Thoracic aorta (tissue), 2 donors: ENCODE measurements around the gene CYB5R2. TPM values are rescaled to one million over a fixed set of nuclear protein-coding genes. Genes with fewer than 3 reads are reported as not detected.

Source experiments
- ATAC-seq: fragments of 150-250 bp; one replicate; pipeline ENCODE4 v1.8.0; 2017; ENCODE audit warnings: low read depth; ENCODE audit not compliant: insufficient number of reproducible peaks, low FRiP score
- DNase-seq: peaks from one replicate; pipeline ENCODE4 v3.0.0-alpha.2; 2020; ENCODE audit warnings: low spot score
- H3K27ac ChIP-seq, 2 donors: fragments of 200-600 bp; sonication (generic); 1 replicate in 1 of 2; 2 replicates in 1 of 2; pipeline ENCODE4 v1.5.1; 2016; ENCODE audit warnings: mild to moderate bottlenecking in 2 of 2, moderate library complexity in 2 of 2
- H3K27me3 ChIP-seq: fragments of 200-600 bp; sonication (generic); replicated peaks from 2 replicates; pipeline ENCODE4 v1.6.0; 2016; ENCODE audit warnings: mild to moderate bottlenecking; ENCODE audit not compliant: insufficient read depth
- H3K36me3 ChIP-seq: fragments of 200-600 bp; sonication (generic); one replicate; pipeline ENCODE4 v1.5.1; 2016
- H3K4me1 ChIP-seq, 2 donors: fragments of 200-600 bp; sonication (generic); 1 replicate in 1 of 2; 2 replicates in 1 of 2; pipeline versions ENCODE4 v1.5.1 to v1.6.0; 2016; ENCODE audit warnings: low read depth in 2 of 2, mild to moderate bottlenecking in 1 of 2; ENCODE audit not compliant: control insufficient read depth in 1 of 2
- H3K4me3 ChIP-seq: fragments of 200-600 bp; sonication (generic); 2 replicates; pipeline ENCODE4 v1.5.1; 2016; ENCODE audit warnings: mild to moderate bottlenecking
- H3K9me3 ChIP-seq: fragments of 200-600 bp; sonication (generic); 2 replicates; pipeline ENCODE4 v1.5.1; 2016
- CTCF ChIP-seq: fragments of 200-600 bp; sonication (generic); IDR thresholded peaks from one replicate; pipeline ENCODE4 v1.5.1; 2019; ENCODE audit warnings: antibody characterized with exemption
- total RNA-seq, 2 donors: library from RNA; depleted of rRNA; stranded (reverse); fragments of >200 nt; gene quantifications; one replicate each; pipeline versions ENCODE4 v1.1.0 to v1.2.3, GENCODE V29; 2016

Gene CYB5R2
- total RNA-seq, 2 donors from 2014 or later = 12.6 to 21.3 TPM

GRCh38 chr11:7646866-7647265 lies 26.4 kb downstream of the CYB5R2 start:
- H3K4me3 ChIP-seq = no peak overlapping the region
- ATAC-seq = no peak
- H3K36me3 ChIP-seq = peaks cover 59% of the 10 kb centered on the region
- no peak for DNase-seq
- H3K27ac ChIP-seq = no peak overlapping the region
- no peaks in the 10 kb centered on the region for H3K9me3 ChIP-seq
- TF ChIP-seq CTCF = no peak
- no peaks in the 10 kb centered on the region for H3K4me1 ChIP-seq
- H3K27me3 ChIP-seq = no peaks in the 10 kb centered on the region

- Histone ChIP-seq H3K27ac (no peak overlapping the region), H3K4me1 (no peaks in the 10 kb centered on the region), H3K27me3 (no peaks in the 10 kb centered on the region), H3K4me3 (no peak overlapping the region), H3K36me3 (peaks cover 56% of the 10 kb centered on the region), H3K9me3 (no peaks in the 10 kb centered on the region)
- no peak for DNase-seq
- no peak for TF ChIP-seq CTCF
- no peak for ATAC-seq
These were observed 28.1 kb downstream of the CYB5R2 start for GRCh38 chr11:7645206-7645605.

- TF ChIP-seq CTCF = no peak
- Histone ChIP-seq H3K36me3 (peaks cover 40% of the 10 kb centered on the region), H3K27me3 (no peaks in the 10 kb centered on the region), H3K4me1 (peaks cover 0 to 9% of the 10 kb centered on the region in 2 donors), H3K9me3 (no peaks in the 10 kb centered on the region), H3K4me3 (no peak overlapping the region), H3K27ac (no peak overlapping the region)
- no peak for ATAC-seq
- no peak for DNase-seq
These were observed 30.0 kb downstream of the CYB5R2 start for GRCh38 chr11:7643314-7643713.

GRCh38 chr11:7642747-7643146 lies 30.6 kb downstream of the CYB5R2 start:
- no peak overlapping the region for H3K27ac ChIP-seq
- DNase-seq = no peak
- H3K27me3 ChIP-seq = no peaks in the 10 kb centered on the region
- TF ChIP-seq CTCF = no peak
- peaks cover 0 to 12% of the 10 kb centered on the region in 2 donors for H3K4me1 ChIP-seq
- no peak for ATAC-seq
- peaks cover 36% of the 10 kb centered on the region for H3K36me3 ChIP-seq
- H3K9me3 ChIP-seq = no peaks in the 10 kb centered on the region
- H3K4me3 ChIP-seq = no peak overlapping the region

GRCh38 chr11:7640816-7641215 lies 32.5 kb downstream of the CYB5R2 start:
- H3K27me3 ChIP-seq = no peaks in the 10 kb centered on the region
- DNase-seq = no peak
- no peak overlapping the region for H3K4me3 ChIP-seq
- no peak for TF ChIP-seq CTCF
- no peak for ATAC-seq
- no peaks in the 10 kb centered on the region for H3K9me3 ChIP-seq
- H3K36me3 ChIP-seq = peaks cover 42% of the 10 kb centered on the region
- peaks cover 0 to 24% of the 10 kb centered on the region in 2 donors for H3K4me1 ChIP-seq
- no peak overlapping the region for H3K27ac ChIP-seq
